ENCODE data around the gene GAS2.

The GAS2 gene

GRCh38 chr11:22688914-22689313 lies 22.5 kb downstream of the GAS2 start:
- H3K4me1 ChIP-seq (ENCODE audit: control insufficient read depth in 1 of 2, insufficient read depth in 1 of 2, low read depth in 1 of 2, low read length in 1 of 2): no peaks in the 10 kb centered on the region
- no peak for TF ChIP-seq CTCF (IDR thresholded peaks at IDR 0.05)
- no peak overlapping the region for H3K27ac ChIP-seq
- no peaks in the 10 kb centered on the region for H3K9me3 ChIP-seq
- peaks cover 40% of the 10 kb centered on the region for H3K27me3 ChIP-seq
- no peak overlapping the region for H3K4me3 ChIP-seq (ENCODE audit: low read depth in 1 of 2, low read length in 1 of 2)
- H3K36me3 ChIP-seq: no peaks in the 10 kb centered on the region

GRCh38 chr11:22690257-22690656 lies 23.8 kb downstream of the GAS2 start:
- no peak overlapping the region for H3K27ac ChIP-seq
- TF ChIP-seq CTCF (IDR thresholded peaks at IDR 0.05): no peak
- peaks cover 47% of the 10 kb centered on the region for H3K27me3 ChIP-seq

GRCh38 chr11:22690871-22691270 lies 24.5 kb downstream of the GAS2 start:
- Histone ChIP-seq H3K9me3 (no peaks in the 10 kb centered on the region), H3K27me3 (peaks cover 47% of the 10 kb centered on the region)

More at GRCh38 chr11:22690257-22690656, 23.8 kb downstream of the GAS2 start:
- Histone ChIP-seq H3K36me3 (no peaks in the 10 kb centered on the region), H3K4me1 (ENCODE audit: control insufficient read depth in 1 of 2, insufficient read depth in 1 of 2, low read depth in 1 of 2, low read length in 1 of 2) (no peaks in the 10 kb centered on the region), H3K9me3 (no peaks in the 10 kb centered on the region), H3K4me3 (ENCODE audit: low read depth in 1 of 2, low read length in 1 of 2) (no peak overlapping the region)

GRCh38 chr11:22699388-22699787 lies 33.0 kb downstream of the GAS2 start:
- peaks cover 12% of the 10 kb centered on the region for H3K27me3 ChIP-seq
- H3K4me3 ChIP-seq (ENCODE audit: low read depth in 1 of 2, low read length in 1 of 2): no peak overlapping the region
- H3K4me1 ChIP-seq (ENCODE audit: control insufficient read depth in 1 of 2, insufficient read depth in 1 of 2, low read depth in 1 of 2, low read length in 1 of 2): no peaks in the 10 kb centered on the region
- TF ChIP-seq CTCF (IDR thresholded peaks at IDR 0.05): no peak
- no peak overlapping the region for H3K27ac ChIP-seq
- H3K9me3 ChIP-seq: no peaks in the 10 kb centered on the region
- H3K36me3 ChIP-seq: no peaks in the 10 kb centered on the region

More at GRCh38 chr11:22690871-22691270, 24.5 kb downstream of the GAS2 start:
- no peak for TF ChIP-seq CTCF (IDR thresholded peaks at IDR 0.05)
- H3K27ac ChIP-seq: no peak overlapping the region
- H3K4me1 ChIP-seq (ENCODE audit: control insufficient read depth in 1 of 2, insufficient read depth in 1 of 2, low read depth in 1 of 2, low read length in 1 of 2): no peaks in the 10 kb centered on the region
- no peaks in the 10 kb centered on the region for H3K36me3 ChIP-seq
- no peak overlapping the region for H3K4me3 ChIP-seq (ENCODE audit: low read depth in 1 of 2, low read length in 1 of 2)

GRCh38 chr11:22702031-22702430 lies 35.6 kb downstream of the GAS2 start:
- Histone ChIP-seq H3K36me3 (no peaks in the 10 kb centered on the region), H3K27ac (no peak overlapping the region), H3K4me1 (ENCODE audit: control insufficient read depth in 1 of 2, insufficient read depth in 1 of 2, low read depth in 1 of 2, low read length in 1 of 2) (no peaks in the 10 kb centered on the region), H3K27me3 (peaks cover 8% of the 10 kb centered on the region), H3K4me3 (ENCODE audit: low read depth in 1 of 2, low read length in 1 of 2) (no peak overlapping the region), H3K9me3 (no peaks in the 10 kb centered on the region)
- TF ChIP-seq CTCF (IDR thresholded peaks at IDR 0.05): no peak

- peaks cover 8% of the 10 kb centered on the region for H3K27me3 ChIP-seq
- no peaks in the 10 kb centered on the region for H3K9me3 ChIP-seq
- H3K36me3 ChIP-seq: no peaks in the 10 kb centered on the region
- no peaks in the 10 kb centered on the region for H3K4me1 ChIP-seq (ENCODE audit: control insufficient read depth in 1 of 2, insufficient read depth in 1 of 2, low read depth in 1 of 2, low read length in 1 of 2)
- no peak for TF ChIP-seq CTCF (IDR thresholded peaks at IDR 0.05)
- no peak overlapping the region for H3K27ac ChIP-seq
- no peak overlapping the region for H3K4me3 ChIP-seq (ENCODE audit: low read depth in 1 of 2, low read length in 1 of 2)
Measured at GRCh38 chr11:22703040-22703439, 36.6 kb downstream of the GAS2 start.
